Ascending aorta (tissue), 2 donors: ENCODE measurements around the gene PCNX1. TPM values are rescaled to one million over a fixed set of nuclear protein-coding genes. Genes with fewer than 3 reads are reported as not detected.

ENCODE experiments used
- DNase-seq, 2 donors: peaks; one replicate each; pipeline ENCODE4 v3.0.0-alpha.2; 2019; ENCODE audit warnings: low spot score in 2 of 2
- H3K27ac ChIP-seq, 2 donors: fragments of 200-600 bp; sonication (generic); one replicate each; pipeline ENCODE4 v1.5.1; 2016 to 2017; ENCODE audit warnings: mild to moderate bottlenecking in 1 of 2
- H3K27me3 ChIP-seq: fragments of 200-600 bp; sonication (generic); one replicate; pipeline ENCODE4 v1.5.1; 2017
- H3K36me3 ChIP-seq, 2 donors: fragments of 200-600 bp; sonication (generic); one replicate each; pipeline ENCODE4 v1.5.1; 2016
- H3K4me1 ChIP-seq, 2 donors: fragments of 200-600 bp; sonication (generic); one replicate each; pipeline ENCODE4 v1.5.1; 2016 to 2017; ENCODE audit warnings: mild to moderate bottlenecking in 1 of 2
- H3K4me3 ChIP-seq, 2 donors: fragments of 200-600 bp; sonication (generic); one replicate each; pipeline ENCODE4 v1.5.1; 2016 to 2017; ENCODE audit warnings: mild to moderate bottlenecking in 1 of 2
- H3K9me3 ChIP-seq, 2 donors: fragments of 200-600 bp; sonication (generic); one replicate each; pipeline ENCODE4 v1.5.1; 2016
- CTCF ChIP-seq, 3 experiments: fragments of 200-600 bp in 2 of 3; fragments of 450-650 bp in 1 of 3; sonication (generic) in 2 of 3; IDR thresholded peaks; one replicate each; pipeline ENCODE4 v1.5.1; 2016 to 2019; ENCODE audit warnings: antibody characterized with exemption in 3 of 3, mild to moderate bottlenecking in 1 of 3, moderate library complexity in 1 of 3
- intact Hi-C: fragments of 100-400 bp; cut with DNase I; formaldehyde crosslinking; loops from one replicate; pipeline ENCODE4 v1.15.1; 2023
- total RNA-seq: library from RNA; depleted of rRNA; stranded (reverse); fragments of >200 nt; gene quantifications from one replicate; pipeline ENCODE4 v1.1.0, GENCODE V29; 2016

Gene PCNX1
- total RNA-seq, 1 donor from 2014 or later: 73.1 TPM

GRCh38 chr14:71150737-71151136, 243.5 kb downstream of the PCNX1 start:
- H3K9me3 ChIP-seq: peaks cover 0 to 12% of the 10 kb centered on the region in 2 donors
- H3K27me3 ChIP-seq: no peaks in the 10 kb centered on the region
- no peak for DNase-seq
- intact Hi-C loops: no loop called here
- no peak for TF ChIP-seq CTCF (IDR thresholded peaks at IDR 0.05)
- H3K27ac ChIP-seq: no peak overlapping the region
- H3K36me3 ChIP-seq: no peaks in the 10 kb centered on the region
- no peak overlapping the region for H3K4me3 ChIP-seq
- H3K4me1 ChIP-seq: no peaks in the 10 kb centered on the region

- Histone ChIP-seq H3K27ac (no peak overlapping the region), H3K9me3 (peaks cover 0 to 12% of the 10 kb centered on the region in 2 donors), H3K27me3 (no peaks in the 10 kb centered on the region), H3K4me1 (no peaks in the 10 kb centered on the region), H3K36me3 (no peaks in the 10 kb centered on the region), H3K4me3 (no peak overlapping the region)
- TF ChIP-seq CTCF (IDR thresholded peaks at IDR 0.05): no peak
- DNase-seq: no peak
- intact Hi-C loops: no loop called here
These were observed 248.5 kb downstream of the PCNX1 start for GRCh38 chr14:71155743-71156142.

GRCh38 chr14:71163050-71163841, 256.0 kb downstream of the PCNX1 start:
- no peak for TF ChIP-seq CTCF (IDR thresholded peaks at IDR 0.05)
- no peaks in the 10 kb centered on the region for H3K27me3 ChIP-seq
- H3K36me3 ChIP-seq: no peaks in the 10 kb centered on the region
- no peaks in the 10 kb centered on the region for H3K9me3 ChIP-seq
- intact Hi-C loops: no loop called here
- H3K27ac ChIP-seq: no peak overlapping the region
- H3K4me3 ChIP-seq: no peak overlapping the region
- DNase-seq: no peak
- H3K4me1 ChIP-seq: no peaks in the 10 kb centered on the region

DNA sequence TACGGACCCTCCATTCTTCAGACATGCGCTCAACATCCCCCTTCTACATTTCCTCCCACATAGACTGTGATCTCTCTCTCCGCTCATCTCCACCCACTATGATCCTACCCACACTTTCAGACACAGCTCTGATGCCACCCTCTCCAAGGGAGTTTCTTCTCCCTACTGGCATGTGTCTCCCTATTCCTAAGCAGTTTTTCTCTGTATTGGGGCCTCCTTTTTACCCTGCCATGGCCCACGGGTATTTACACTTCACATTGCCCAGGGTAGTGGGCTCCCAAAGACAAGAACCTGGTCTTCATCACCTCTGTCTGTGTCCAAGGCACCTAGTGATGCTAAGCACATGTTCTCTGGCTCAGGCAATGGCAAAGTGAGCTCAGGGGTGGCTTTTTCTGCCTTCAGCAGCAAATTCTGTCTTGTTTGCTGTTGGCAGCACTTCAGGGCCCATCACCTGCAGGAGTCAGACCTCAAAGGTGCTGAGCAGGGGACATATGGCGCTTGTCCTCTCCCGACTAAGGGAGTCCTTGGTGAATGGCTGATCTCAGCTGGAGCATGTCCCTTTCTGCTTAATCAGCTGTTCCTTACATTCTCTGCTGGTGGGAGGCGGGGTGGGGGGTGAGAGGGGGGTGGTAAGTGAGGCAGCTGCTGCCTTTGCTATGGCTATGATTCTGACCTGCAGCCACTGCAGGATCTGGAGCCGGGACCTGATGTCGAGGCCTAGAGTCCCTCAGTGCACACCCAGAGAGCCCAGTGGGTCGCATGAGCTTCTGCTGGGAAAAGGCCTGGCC, 256.8 kb downstream of the PCNX1 start:
- Histone ChIP-seq H3K4me1 (no peaks in the 10 kb centered on the region), H3K27me3 (no peaks in the 10 kb centered on the region), H3K36me3 (no peaks in the 10 kb centered on the region), H3K4me3 (no peak overlapping the region), H3K27ac (no peak overlapping the region), H3K9me3 (no peaks in the 10 kb centered on the region)
- TF ChIP-seq CTCF (IDR thresholded peaks at IDR 0.05): no peak
- no peak for DNase-seq
- intact Hi-C loops: no loop called here

Other genes starting within 250 kb of the PCNX1 start
- gene MAP3K9, start 97.9 kb upstream of the PCNX1 start, total RNA-seq: 0.96 TPM